Right hindlimb (tissue), 1 donor: ENCODE data around the gene GDPD4.

ENCODE experiments used
- DNase-seq: peaks from one replicate; pipeline ENCODE4 v3.0.0-alpha.2; 2018

Gene GDPD4

GRCh38 chr11:77294040-77294439 lies 7.4 kb downstream of the GDPD4 start:
- DNase-seq, result no peak

- no peak for DNase-seq
These were observed 11.7 kb downstream of the GDPD4 start for GRCh38 chr11:77289737-77290136.

GRCh38 chr11:77287615-77288273 lies 13.7 kb downstream of the GDPD4 start:
- DNase-seq, result no peak

- DNase-seq, result no peak
These were observed 14.3 kb downstream of the GDPD4 start for GRCh38 chr11:77287136-77287535.

GRCh38 chr11:77284476-77285468 lies 16.7 kb downstream of the GDPD4 start:
- DNase-seq, result no peak

GRCh38 chr11:77283101-77283500 lies 18.4 kb downstream of the GDPD4 start:
- DNase-seq, result no peak

GRCh38 chr11:77278595-77279506 lies 22.6 kb downstream of the GDPD4 start:
- no peak for DNase-seq

GRCh38 chr11:77276271-77276670 lies 25.2 kb downstream of the GDPD4 start:
- DNase-seq, result no peak

- DNase-seq, result no peak
These were observed 30.6 kb downstream of the GDPD4 start for GRCh38 chr11:77270921-77271320.

GRCh38 chr11:77269484-77270123 lies 31.9 kb downstream of the GDPD4 start:
- no peak for DNase-seq

GRCh38 chr11:77267962-77268361 lies 33.5 kb downstream of the GDPD4 start:
- DNase-seq, result no peak

- no peak for DNase-seq
These were observed 34.7 kb downstream of the GDPD4 start for GRCh38 chr11:77266766-77267165.

GRCh38 chr11:77262803-77263202 lies 38.7 kb downstream of the GDPD4 start:
- no peak for DNase-seq

- no peak for DNase-seq
These were observed 41.8 kb downstream of the GDPD4 start for GRCh38 chr11:77259641-77260040.

- no peak for DNase-seq
These were observed 47.8 kb downstream of the GDPD4 start for GRCh38 chr11:77253690-77254089.

- no peak for DNase-seq
These were observed 48.8 kb downstream of the GDPD4 start for GRCh38 chr11:77252555-77253270.

GRCh38 chr11:77250881-77251640 lies 50.4 kb downstream of the GDPD4 start:
- DNase-seq, result no peak

GRCh38 chr11:77249427-77249826 lies 52.1 kb downstream of the GDPD4 start:
- no peak for DNase-seq

GRCh38 chr11:77244277-77245027 lies 57.0 kb downstream of the GDPD4 start:
- no peak for DNase-seq

- no peak for DNase-seq
These were observed 64.6 kb downstream of the GDPD4 start for GRCh38 chr11:77236901-77237300.
